HCT116 (cell line): ENCODE data around the gene SLC9A9. TPM values are rescaled to one million over a fixed set of nuclear protein-coding genes. Genes with fewer than 3 reads are reported as not detected.

Experiments used
- ATAC-seq: fragments of 200-7000 bp; cut with Tn5 transposase; 2 replicates; pipeline ENCODE4 v1.9.1; 2020; ENCODE audit warnings: mild to moderate bottlenecking, moderate library complexity
- BruUV-seq: library from RNA; stranded (reverse); fragments of 400-500 nt; replicated peaks from 2 replicates; lab custom pipeline; 2021; lab: Mats Ljungman, UMichigan
- CTCF ChIA-PET: fragments of 300-600 bp; sonication (Branson Sonifier 250); formaldehyde crosslinking; loops from one replicate; lab custom pipeline; 2021; ENCODE audit warnings: antibody characterized with exemption; lab: Charles Lee
- POLR2A ChIA-PET: fragments of 300-600, 350-600 bp; sonication (Branson Sonifier 250); formaldehyde crosslinking; loops from one replicate; lab custom pipeline; 2021; ENCODE audit warnings: antibody characterized with exemption; lab: Charles Lee
- RAD21 ChIA-PET, 2 experiments: fragments of 300-600 bp; sonication (Branson Sonifier 250); formaldehyde crosslinking; loops; one replicate each; lab custom pipeline; 2023; ENCODE audit warnings: low total read pairs in 2 of 2; ENCODE audit not compliant: uncharacterized antibody in 2 of 2, unreplicated experiment in 2 of 2, low non-redundant PET in 1 of 2; lab: Charles Lee
- DNase-seq: peaks from one replicate; pipeline ENCODE4 v3.0.0-alpha.2; 2010; ENCODE audit warnings: low read depth, low spot score
- H2AFZ ChIP-seq: fragments of 200-600 bp; shearing (Covaris generic), sonication (generic); 2 replicates; pipeline ENCODE4 v1.6.1; 2017; ENCODE audit warnings: low read depth, mixed run types, mixed read lengths, antibody characterized with exemption, low read length; ENCODE audit not compliant: poor library complexity, severe bottlenecking
- H3K27ac ChIP-seq: 2 replicates; pipeline ENCODE4 v1.5.1; 2012; ENCODE audit warnings: low read depth, low read length
- H3K27me3 ChIP-seq: fragments of 200-600 bp; sonication (generic); 2 replicates; pipeline ENCODE4 v1.6.1; 2016; ENCODE audit warnings: mixed run types, low read length, mixed read lengths; ENCODE audit not compliant: insufficient read depth
- H3K36me3 ChIP-seq, 2 experiments: fragments of 200-500 bp in 1 of 2; fragments of 200-600 bp in 1 of 2; sonication (Bioruptor generic) in 1 of 2; sonication (generic) in 1 of 2; 2 replicates each; pipeline versions ENCODE4 v1.5.1 to v1.6.1; 2014 to 2016; ENCODE audit warnings: low read length in 2 of 2, inconsistent platforms in 1 of 2, mixed read lengths in 1 of 2, mixed run types in 1 of 2; ENCODE audit not compliant: insufficient read depth in 2 of 2, control insufficient read depth in 1 of 2
- H3K4me1 ChIP-seq, 2 experiments: fragments of 200-600 bp in 1 of 2; sonication (generic) in 1 of 2; 2 replicates each; pipeline versions ENCODE4 v1.5.1 to v1.6.1; 2012 to 2017; ENCODE audit warnings: low read length in 2 of 2, inconsistent platforms in 1 of 2, mild to moderate bottlenecking in 1 of 2, mixed read lengths in 1 of 2, mixed run types in 1 of 2, moderate library complexity in 1 of 2; ENCODE audit not compliant: insufficient read depth in 2 of 2, control insufficient read depth in 1 of 2
- H3K4me2 ChIP-seq: fragments of 200-600 bp; sonication (generic); 2 replicates; pipeline ENCODE4 v1.6.1; 2017; ENCODE audit warnings: mixed run types, low read length, mixed read lengths
- H3K4me3 ChIP-seq, 2 experiments: fragments of 200-600 bp in 1 of 2; sonication (generic) in 1 of 2; replicated peaks in 1 of 2; 2 replicates each; pipeline ENCODE4 v1.5.1; 2011 to 2016; ENCODE audit warnings: low read length in 2 of 2, control low read depth in 1 of 2, low read depth in 1 of 2, mild to moderate bottlenecking in 1 of 2, mixed read lengths in 1 of 2, mixed run types in 1 of 2
- H3K79me2 ChIP-seq: fragments of 200-600 bp; sonication (generic); 2 replicates; pipeline ENCODE4 v1.6.1; 2017; ENCODE audit warnings: mild to moderate bottlenecking, mixed run types, low read length, moderate library complexity, mixed read lengths; ENCODE audit not compliant: insufficient read depth
- H3K9ac ChIP-seq: fragments of 200-600 bp; sonication (generic); 2 replicates; pipeline ENCODE4 v1.6.1; 2016; ENCODE audit warnings: low read length, mixed read lengths
- H3K9me2 ChIP-seq: fragments of 200-600 bp; sonication (generic), shearing (Covaris generic); 2 replicates; pipeline ENCODE4 v1.6.1; 2017; ENCODE audit warnings: mixed run types, mild to moderate bottlenecking, moderate library complexity; ENCODE audit not compliant: insufficient read depth
- H3K9me3 ChIP-seq, 2 experiments: fragments of 200-500 bp in 1 of 2; fragments of 200-600 bp in 1 of 2; sonication (Bioruptor generic) in 1 of 2; sonication (generic) in 1 of 2; 2 replicates each; pipeline ENCODE4 v1.6.1; 2014 to 2017; ENCODE audit warnings: low read length in 2 of 2, mixed read lengths in 2 of 2, inconsistent platforms in 1 of 2, low read depth in 1 of 2, mild to moderate bottlenecking in 1 of 2, mixed run types in 1 of 2, moderate library complexity in 1 of 2; ENCODE audit not compliant: control insufficient read depth in 1 of 2, insufficient read depth in 1 of 2
- H4K20me1 ChIP-seq: fragments of 200-600 bp; sonication (generic), shearing (Covaris generic); 2 replicates; pipeline ENCODE4 v1.6.1; 2017; ENCODE audit warnings: mixed run types, mild to moderate bottlenecking, moderate library complexity; ENCODE audit not compliant: insufficient read depth
- ATF3 ChIP-seq: IDR thresholded peaks from 2 replicates; pipeline ENCODE4 v1.6.1; 2012
- CBX3 ChIP-seq: IDR thresholded peaks from 2 replicates; pipeline ENCODE4 v1.6.1; 2012; ENCODE audit warnings: low read depth
- CEBPB ChIP-seq: IDR thresholded peaks from 2 replicates; pipeline ENCODE4 v1.6.1; 2012; ENCODE audit warnings: low read depth
- CTCF ChIP-seq, 3 experiments: fragments of 200-600 bp in 1 of 3; sonication (generic) in 1 of 3; IDR thresholded peaks in 2 of 3; conservative IDR thresholded peaks in 1 of 3; 2 replicates each; pipeline ENCODE4 v1.5.1; 2012 to 2017; ENCODE audit warnings: low read depth in 2 of 3, low read length in 2 of 3, antibody characterized with exemption in 1 of 3, borderline replicate concordance in 1 of 3, control low read depth in 1 of 3, mild to moderate bottlenecking in 1 of 3, mixed read lengths in 1 of 3, mixed run types in 1 of 3, moderate library complexity in 1 of 3; ENCODE audit not compliant: insufficient read depth in 1 of 3
- EZH2 ChIP-seq: fragments of 200-600 bp; sonication (generic); IDR thresholded peaks from 2 replicates; pipeline ENCODE4 v1.6.1; 2017; ENCODE audit warnings: antibody characterized with exemption, mixed run types
- SRF ChIP-seq: IDR thresholded peaks from 2 replicates; pipeline ENCODE4 v1.6.1; 2012; ENCODE audit warnings: low read depth
- intact Hi-C: fragments of 100-400 bp; cut with micrococcal nuclease; formaldehyde crosslinking; loops from 2 replicates; pipeline ENCODE4 v1.10.0; 2022
- total RNA-seq: library from RNA; stranded (reverse); gene quantifications from one replicate; pipeline ENCODE4 v1.2.1, GENCODE V29; 2021; ENCODE audit not compliant: unreplicated experiment

Gene SLC9A9
- total RNA-seq, 1 experiment from 2014 or later: 0.20 TPM

DNA sequence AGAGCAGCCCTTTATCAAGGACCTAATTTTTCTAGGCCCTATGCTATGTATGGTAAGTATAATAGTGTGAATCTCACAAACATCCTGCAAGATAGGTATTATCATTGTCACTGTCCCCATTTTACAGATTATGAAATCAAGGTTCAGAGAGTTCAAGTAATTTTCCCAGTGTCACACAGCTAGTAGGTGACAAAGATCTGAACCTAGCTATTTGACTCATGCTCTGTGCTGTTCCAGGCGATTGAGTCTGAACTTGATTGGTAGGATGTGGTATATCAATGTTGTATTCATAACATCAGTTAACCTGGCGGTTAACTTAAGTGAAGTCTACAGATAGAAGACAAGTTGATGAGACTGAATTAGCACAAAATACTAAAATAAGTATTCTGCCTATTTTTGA, 498.8 kb downstream of the SLC9A9 start:
- Histone ChIP-seq H3K4me2 (no peak overlapping the region), H4K20me1 (no peaks in the 10 kb centered on the region), H3K4me1 (no peaks in the 10 kb centered on the region), H3K9me2 (no peaks in the 10 kb centered on the region), H3K4me3 (no peak overlapping the region), H3K27ac (no peak overlapping the region), H3K9me3 (no peaks in the 10 kb centered on the region), H2AFZ (no peak overlapping the region), H3K27me3 (no peaks in the 10 kb centered on the region; the same call in 1 of the 2 replicates), H3K36me3 (no peaks in the 10 kb centered on the region), H3K9ac (no peak overlapping the region), H3K79me2 (no peaks in the 10 kb centered on the region)
- intact Hi-C loops: no loop called here
- POLR2A ChIA-PET: no interaction called here
- no TSS peak for BruUV-seq
- DNase-seq (no peak), ATAC-seq (no peak)
- RAD21 ChIA-PET: no interaction called here
- no peak for TF ChIP-seq SRF
- no peak for TF ChIP-seq EZH2
- no peak for TF ChIP-seq CTCF (IDR thresholded peaks at IDR 0.05 in 2 of 3, conservative IDR thresholded peaks at IDR 0.05 in 1 of 3; ENCODE audit: borderline replicate concordance in 1 of 3, insufficient read depth in 1 of 3, low read depth in 2 of 3, low read length in 2 of 3)
- no peak for TF ChIP-seq CEBPB
- no peak for TF ChIP-seq CBX3
- no peak for TF ChIP-seq ATF3
- CTCF ChIA-PET: interaction anchor here (1.1 to 1.9 kb wide), 2 partner anchors 14 to 309 kb away, joined by 3 to 6 read pairs; no protein-coding TSS in a partner anchor
